HepG2 (cell line): Measurements from ENCODE around the gene NPB. TPM values are rescaled to one million over a fixed set of nuclear protein-coding genes. Genes with fewer than 3 reads are reported as not detected.

Source experiments
- ATF1 ChIP-seq: IDR thresholded peaks from 2 replicates; pipeline ENCODE4 v1.6.1; 2016; ENCODE audit warnings: mild to moderate bottlenecking, control low read depth
- ATF3 ChIP-seq: sonication (generic); formaldehyde crosslinking; IDR thresholded peaks from 2 replicates; pipeline ENCODE4 v1.4.0; 2020; ENCODE audit warnings: missing genetic modification reagents
- DDIT3 ChIP-seq: sonication (generic); formaldehyde crosslinking; IDR thresholded peaks from 2 replicates; pipeline ENCODE4 v1.4.0; 2020; ENCODE audit warnings: mild to moderate bottlenecking, missing genetic modification reagents
- ELF1 ChIP-seq: sonication (generic); formaldehyde crosslinking; IDR thresholded peaks from 2 replicates; pipeline ENCODE4 v1.4.0; 2020; ENCODE audit warnings: missing genetic modification reagents
- GZF1 ChIP-seq: sonication (generic); formaldehyde crosslinking; IDR thresholded peaks from 2 replicates; pipeline ENCODE4 v1.5.1; 2020; ENCODE audit warnings: mild to moderate bottlenecking, missing genetic modification reagents
- MTA1 ChIP-seq: sonication (generic); formaldehyde crosslinking; IDR thresholded peaks from 2 replicates; pipeline ENCODE4 v1.4.0; 2020; ENCODE audit warnings: missing genetic modification reagents, mild to moderate bottlenecking, borderline replicate concordance
- MXD3 ChIP-seq: IDR thresholded peaks from 2 replicates; pipeline ENCODE4 v1.6.1; 2016; ENCODE audit warnings: mild to moderate bottlenecking, missing biosample characterization, missing genetic modification reagents
- NR2F6 ChIP-seq, 2 experiments: IDR thresholded peaks; 2 replicates each; pipeline ENCODE4 v1.6.1; 2016; ENCODE audit warnings: antibody characterized with exemption in 1 of 2, mild to moderate bottlenecking in 1 of 2
- SOX6 ChIP-seq, 2 experiments: fragments of 450-650 bp in 1 of 2; sonication (generic) in 1 of 2; formaldehyde crosslinking in 1 of 2; IDR thresholded peaks; 2 replicates each; pipeline versions ENCODE4 v1.4.0 to v1.6.1; 2017 to 2020; ENCODE audit warnings: antibody characterized with exemption in 1 of 2, mild to moderate bottlenecking in 1 of 2, missing genetic modification reagents in 1 of 2
- TERF1 ChIP-seq: sonication (generic); formaldehyde crosslinking; IDR thresholded peaks from 2 replicates; pipeline ENCODE4 v1.8.0; 2022; ENCODE audit warnings: mild to moderate bottlenecking, missing genetic modification reagents, moderate library complexity
- ZBTB10 ChIP-seq: sonication (generic); formaldehyde crosslinking; IDR thresholded peaks from 2 replicates; pipeline ENCODE4 v1.4.0; 2020; ENCODE audit warnings: missing genetic modification reagents, borderline replicate concordance
- ZNF20 ChIP-seq: sonication (generic); formaldehyde crosslinking; IDR thresholded peaks from 2 replicates; pipeline ENCODE4 v1.4.0; 2020; ENCODE audit warnings: mild to moderate bottlenecking, moderate library complexity, missing genetic modification reagents
- ZNF546 ChIP-seq: sonication (generic); formaldehyde crosslinking; conservative IDR thresholded peaks from 2 replicates; pipeline ENCODE4 v1.8.1; 2023; ENCODE audit warnings: mild to moderate bottlenecking, missing genetic modification reagents
- ZNF709 ChIP-seq: sonication (generic); formaldehyde crosslinking; IDR thresholded peaks from 2 replicates; pipeline ENCODE4 v1.5.0; 2020; ENCODE audit warnings: mild to moderate bottlenecking, missing genetic modification reagents
- ZNF740 ChIP-seq: sonication (generic); formaldehyde crosslinking; IDR thresholded peaks from 2 replicates; pipeline ENCODE4 v1.4.0; 2020; ENCODE audit warnings: missing genetic modification reagents
- ZNF749 ChIP-seq: sonication (generic); formaldehyde crosslinking; IDR thresholded peaks from 2 replicates; pipeline ENCODE4 v1.8.0; 2022; ENCODE audit warnings: mild to moderate bottlenecking, missing genetic modification reagents, moderate library complexity, borderline replicate concordance
- ZNF782 ChIP-seq: sonication (generic); formaldehyde crosslinking; IDR thresholded peaks from 2 replicates; pipeline ENCODE4 v1.4.0; 2020; ENCODE audit warnings: missing genetic modification reagents, mild to moderate bottlenecking, borderline replicate concordance
- ZSCAN31 ChIP-seq: sonication (generic); formaldehyde crosslinking; IDR thresholded peaks from 2 replicates; pipeline ENCODE4 v1.5.0; 2020; ENCODE audit warnings: low read depth, mild to moderate bottlenecking, missing genetic modification reagents
- polyA plus RNA-seq, 8 experiments: library from polyadenylated mRNA; depleted of rRNA in 3 of 8; stranded (reverse) in 7 of 8; unstranded in 1 of 8; fragments of >200 nt; fragmentation: Illumina TruSeq in 4 of 8; extraction: Trizol in 4 of 8; gene quantifications; 2 replicates each; pipeline versions ENCODE4 v1.2.1 to v1.2.3, GENCODE V29; 2011 to 2016; ENCODE audit warnings: low read depth in 4 of 8, missing spikeins in 1 of 8, mixed read lengths in 1 of 8; ENCODE audit not compliant: insufficient read depth in 1 of 8
- total RNA-seq, 5 experiments: library from RNA; depleted of rRNA; stranded (reverse); fragments of >200 nt; fragmentation: Illumina TruSeq; extraction: Trizol; gene quantifications; 2 replicates each; pipeline ENCODE4 v1.2.3, GENCODE V29; 2016; ENCODE audit warnings: low read depth in 1 of 5
- TF ChIP-seq, protein P1 (sequence below): sonication (generic); formaldehyde crosslinking; IDR thresholded peaks from 2 replicates; pipeline ENCODE4 v1.5.1; 2020; ENCODE audit warnings: missing genetic modification reagents, mild to moderate bottlenecking, borderline replicate concordance
- TF ChIP-seq, protein P2 (sequence below), 2 experiments: fragments of 450-650 bp in 1 of 2; sonication (generic) in 1 of 2; formaldehyde crosslinking; IDR thresholded peaks; 2 replicates each; pipeline versions ENCODE4 v1.5.0 to v1.8.0; 2020 to 2022; ENCODE audit warnings: mild to moderate bottlenecking in 1 of 2, missing genetic modification reagents in 1 of 2

NPB gene
- total and polyA plus RNA-seq, 2 of the 13 experiments (the other 11 are each of a cell fraction or from before 2014, with no cell fraction given) = 0.11 to 0.93 TPM

- TF ChIP-seq DDIT3 (CRISPR knock-in tag) = no peak; the same call in 1 of the 2 replicates
- no peak for TF ChIP-seq ZNF20 (CRISPR knock-in tag)
- no peak; the same call in 1 of the 2 replicates for TF ChIP-seq ZNF709
- no peak for TF ChIP-seq ATF1 (CRISPR knock-in tag)
- TF ChIP-seq MTA1 (CRISPR knock-in tag) = no peak; the same call in 1 of the 2 replicates
- TF ChIP-seq ZNF546 (CRISPR knock-in tag) = no peak
- TF ChIP-seq, protein P1, sequence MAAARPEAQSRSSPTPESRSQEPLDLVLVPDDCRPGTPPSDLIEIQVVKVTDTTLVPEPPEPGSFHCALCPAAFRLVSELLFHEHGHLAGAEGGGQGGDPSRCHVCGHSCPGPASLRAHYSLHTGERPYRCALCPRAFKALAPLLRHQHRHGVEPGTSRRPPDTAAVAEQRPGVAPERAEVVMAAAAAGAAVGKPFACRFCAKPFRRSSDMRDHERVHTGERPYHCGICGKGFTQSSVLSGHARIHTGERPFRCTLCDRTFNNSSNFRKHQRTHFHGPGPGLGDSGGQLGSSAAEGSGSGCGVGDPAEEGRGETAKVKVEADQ (CRISPR knock-in tag) = no peak
- TF ChIP-seq GZF1 = no peak
- no peak; the same call in 1 of the 2 replicates for TF ChIP-seq ELF1
- TF ChIP-seq ZNF740 (CRISPR knock-in tag) = 0 out of 2 replicates have a peak, but pooled peaks have one; percentile 45
- TF ChIP-seq ZNF782 (CRISPR knock-in tag) = no peak
- TF ChIP-seq ZBTB10 (CRISPR knock-in tag) = no peak
- no peak; the same call in 1 of the 2 replicates for TF ChIP-seq ZSCAN31 (CRISPR knock-in tag)
- TF ChIP-seq ATF3 (CRISPR knock-in tag) = no peak
- TF ChIP-seq SOX6 (IDR thresholded peaks at IDR 0.05) = no peak
- peak; percentile 9; the same call in 1 of the 2 replicates for TF ChIP-seq SOX6 (CRISPR knock-in tag; IDR thresholded peaks at IDR 0.05)
- 0 out of 2 replicates have a peak, but pooled peaks have one; percentile 14 for TF ChIP-seq MXD3 (CRISPR knock-in tag)
- TF ChIP-seq ZNF749 (CRISPR knock-in tag) = no peak; the same call in 1 of the 2 replicates
- TF ChIP-seq, protein P2, sequence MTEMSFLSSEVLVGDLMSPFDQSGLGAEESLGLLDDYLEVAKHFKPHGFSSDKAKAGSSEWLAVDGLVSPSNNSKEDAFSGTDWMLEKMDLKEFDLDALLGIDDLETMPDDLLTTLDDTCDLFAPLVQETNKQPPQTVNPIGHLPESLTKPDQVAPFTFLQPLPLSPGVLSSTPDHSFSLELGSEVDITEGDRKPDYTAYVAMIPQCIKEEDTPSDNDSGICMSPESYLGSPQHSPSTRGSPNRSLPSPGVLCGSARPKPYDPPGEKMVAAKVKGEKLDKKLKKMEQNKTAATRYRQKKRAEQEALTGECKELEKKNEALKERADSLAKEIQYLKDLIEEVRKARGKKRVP (CRISPR knock-in tag; IDR thresholded peaks at IDR 0.05) = no peak; a peak in 2 of 4 replicates
- peak; percentile 88 for TF ChIP-seq TERF1
- no peak for TF ChIP-seq NR2F6 (IDR thresholded peaks at IDR 0.05)
- no peak for TF ChIP-seq NR2F6 (CRISPR knock-in tag; IDR thresholded peaks at IDR 0.05)
Observed at GRCh38 chr17:81867170-81867990, 34.7 kb upstream of the NPB start (continued).
